IMR-90 (cell line): ENCODE measurements around the gene MFAP4. TPM values are rescaled to one million over a fixed set of nuclear protein-coding genes. Genes with fewer than 3 reads are reported as not detected.

ENCODE experiments used
- ATAC-seq: fragments of 200-7000 bp; cut with Tn5 transposase; 2 replicates; pipeline ENCODE4 v1.9.1; 2020; ENCODE audit warnings: low read depth, mild to moderate bottlenecking, moderate library complexity
- BruUV-seq: library from RNA; stranded (reverse); fragments of 400-500 nt; replicated peaks from 2 replicates; lab custom pipeline; 2021; lab: Mats Ljungman, UMichigan
- CTCF ChIA-PET: fragments of 300-600 bp; formaldehyde crosslinking; extraction: SDS; loops from one replicate; lab custom pipeline; 2021; ENCODE audit warnings: antibody characterized with exemption; lab: Yijun Ruan, JAX
- POLR2A ChIA-PET: fragments of 300-600 bp; sonication (Branson Sonifier 250); formaldehyde crosslinking; loops from one replicate; lab custom pipeline; 2022; ENCODE audit warnings: antibody characterized with exemption; ENCODE audit not compliant: unreplicated experiment; lab: Charles Lee
- DNase-seq: peaks from one replicate; pipeline ENCODE4 v3.0.0; 2013
- H2AFZ ChIP-seq: replicated peaks from 2 replicates; pipeline ENCODE3; 2013; ENCODE audit warnings: low read length, mild to moderate bottlenecking; ENCODE audit not compliant: poor library complexity
- H2AK5ac ChIP-seq: 2 replicates; pipeline ENCODE4 v1.6.1; 2013; ENCODE audit warnings: low read depth, low read length, inconsistent platforms
- H2AK9ac ChIP-seq: replicated peaks from 2 replicates; pipeline ENCODE3; 2013; ENCODE audit warnings: mild to moderate bottlenecking, low read depth, low read length, moderate library complexity; ENCODE audit not compliant: poor library complexity
- H2BK120ac ChIP-seq: 2 replicates; pipeline ENCODE4 v1.6.1; 2013; ENCODE audit warnings: low read depth, low read length, inconsistent platforms
- H2BK15ac ChIP-seq: 3 replicates; pipeline ENCODE4 v1.6.1; 2013; ENCODE audit warnings: low read depth, low read length, inconsistent platforms
- H2BK20ac ChIP-seq: 2 replicates; pipeline ENCODE4 v1.6.1; 2013; ENCODE audit warnings: low read depth, mild to moderate bottlenecking, inconsistent platforms, low read length, moderate library complexity
- H2BK5ac ChIP-seq: 2 replicates; pipeline ENCODE4 v1.6.1; 2013; ENCODE audit warnings: mild to moderate bottlenecking, low read depth, low read length, inconsistent platforms; ENCODE audit not compliant: poor library complexity, severe bottlenecking
- H3K14ac ChIP-seq: replicated peaks from 2 replicates; pipeline ENCODE4 v1.6.1; 2013; ENCODE audit warnings: low read depth, low read length, inconsistent platforms
- H3K18ac ChIP-seq: 2 replicates; pipeline ENCODE4 v1.6.1; 2013; ENCODE audit warnings: low read depth, low read length, control low read depth
- H3K23ac ChIP-seq: 2 replicates; pipeline ENCODE4 v1.6.1; 2013; ENCODE audit warnings: low read depth, low read length, inconsistent platforms
- H3K27ac ChIP-seq: 2 replicates; pipeline ENCODE4 v1.5.1; 2013; ENCODE audit warnings: mild to moderate bottlenecking, control low read depth, low read length; ENCODE audit not compliant: insufficient read depth
- H3K27me3 ChIP-seq: 2 replicates; pipeline ENCODE4 v1.6.1; 2013; ENCODE audit warnings: low read length; ENCODE audit not compliant: control insufficient read depth, insufficient read depth
- H3K36me3 ChIP-seq: 2 replicates; pipeline ENCODE4 v1.6.1; 2013; ENCODE audit warnings: low read length, mixed read lengths; ENCODE audit not compliant: control insufficient read depth, insufficient read depth
- H3K4ac ChIP-seq: 2 replicates; pipeline ENCODE4 v1.6.1; 2013; ENCODE audit warnings: low read depth, low read length, inconsistent platforms
- H3K4me1 ChIP-seq: 2 replicates; pipeline ENCODE4 v1.6.1; 2013; ENCODE audit warnings: low read length, mixed read lengths; ENCODE audit not compliant: control insufficient read depth, insufficient read depth
- H3K4me2 ChIP-seq: 2 replicates; pipeline ENCODE4 v1.6.1; 2013; ENCODE audit warnings: low read depth, mild to moderate bottlenecking, control low read depth, low read length, moderate library complexity
- H3K4me3 ChIP-seq: 2 replicates; pipeline ENCODE4 v1.5.1; 2013; ENCODE audit warnings: low read depth, mild to moderate bottlenecking, control low read depth, low read length, moderate library complexity; ENCODE audit not compliant: insufficient read depth
- H3K56ac ChIP-seq: 2 replicates; pipeline ENCODE4 v1.6.1; 2013; ENCODE audit warnings: low read length, inconsistent platforms; ENCODE audit not compliant: insufficient read depth; ENCODE audit errors: extremely low read depth
- H3K79me1 ChIP-seq, 2 experiments: 2 replicates each; pipeline ENCODE4 v1.6.1; 2013; ENCODE audit warnings: low read length in 2 of 2, inconsistent platforms in 1 of 2, low read depth in 1 of 2
- H3K9ac ChIP-seq: 2 replicates; pipeline ENCODE4 v1.6.1; 2013; ENCODE audit warnings: low read depth, low read length, control low read depth
- H3K9me1 ChIP-seq: 2 replicates; pipeline ENCODE4 v1.6.1; 2013; ENCODE audit warnings: low read length, inconsistent platforms; ENCODE audit not compliant: insufficient read depth
- H3K9me3 ChIP-seq: 2 replicates; pipeline ENCODE4 v1.6.1; 2013; ENCODE audit warnings: low read length; ENCODE audit not compliant: control insufficient read depth, insufficient read depth
- H4K20me1 ChIP-seq: 2 replicates; pipeline ENCODE4 v1.6.1; 2013; ENCODE audit warnings: low read length, inconsistent platforms; ENCODE audit not compliant: insufficient read depth
- H4K5ac ChIP-seq: 2 replicates; pipeline ENCODE4 v1.6.1; 2013; ENCODE audit warnings: mild to moderate bottlenecking, low read depth, low read length, control low read depth
- H4K8ac ChIP-seq, 2 experiments: 2 replicates each; pipeline ENCODE4 v1.6.1; 2013; ENCODE audit warnings: low read depth in 2 of 2, low read length in 2 of 2, control low read depth in 1 of 2, inconsistent platforms in 1 of 2
- H4K91ac ChIP-seq: 2 replicates; pipeline ENCODE4 v1.6.1; 2013; ENCODE audit warnings: low read depth, low read length, inconsistent platforms; ENCODE audit not compliant: insufficient read depth
- BHLHE40 ChIP-seq: fragments of 150-350 bp; IDR thresholded peaks from 2 replicates; pipeline ENCODE4 v1.6.1; 2016; ENCODE audit warnings: mild to moderate bottlenecking, low read depth, low read length
- CEBPB ChIP-seq: IDR thresholded peaks from 2 replicates; pipeline ENCODE4 v1.6.1; 2012; ENCODE audit warnings: low read depth, low read length, improper control_type of control experiment
- CHD1 ChIP-seq: IDR thresholded peaks from 2 replicates; pipeline ENCODE4 v1.6.1; 2012; ENCODE audit warnings: low read depth, low read length, improper control_type of control experiment
- ELK1 ChIP-seq: fragments of 150-350 bp; IDR thresholded peaks from 2 replicates; pipeline ENCODE4 v1.6.1; 2016; ENCODE audit warnings: low read depth, mild to moderate bottlenecking, low read length, moderate library complexity, borderline replicate concordance
- MAFK ChIP-seq: IDR thresholded peaks from 2 replicates; pipeline ENCODE4 v1.6.1; 2012; ENCODE audit warnings: low read depth, low read length, improper control_type of control experiment
- MAZ ChIP-seq: IDR thresholded peaks from 2 replicates; pipeline ENCODE4 v1.6.1; 2012; ENCODE audit warnings: low read depth, mild to moderate bottlenecking, low read length, improper control_type of control experiment, moderate library complexity, borderline replicate concordance
- MXI1 ChIP-seq: IDR thresholded peaks from 2 replicates; pipeline ENCODE4 v1.6.1; 2012; ENCODE audit warnings: low read depth, mild to moderate bottlenecking, low read length, moderate library complexity, borderline replicate concordance
- NFE2L2 ChIP-seq: fragments of 150-350 bp; IDR thresholded peaks from 2 replicates; pipeline ENCODE4 v1.6.1; 2016; ENCODE audit warnings: low read depth, mild to moderate bottlenecking, low read length
- POLR2A ChIP-seq: IDR thresholded peaks from 2 replicates; pipeline ENCODE4 v1.6.1; 2012; ENCODE audit warnings: mild to moderate bottlenecking, low read depth, low read length
- RAD21 ChIP-seq: IDR thresholded peaks from 2 replicates; pipeline ENCODE4 v1.6.1; 2012; ENCODE audit warnings: low read length, improper control_type of control experiment
- RCOR1 ChIP-seq: IDR thresholded peaks from 2 replicates; pipeline ENCODE4 v1.6.1; 2012; ENCODE audit warnings: mild to moderate bottlenecking, low read length, improper control_type of control experiment; ENCODE audit not compliant: insufficient replicate concordance
- RFX5 ChIP-seq: IDR thresholded peaks from 2 replicates; pipeline ENCODE4 v1.8.0; 2012; ENCODE audit warnings: low read depth, mild to moderate bottlenecking, low read length, moderate library complexity
- SMC3 ChIP-seq: fragments of 150-350 bp; IDR thresholded peaks from 2 replicates; pipeline ENCODE4 v1.6.1; 2016; ENCODE audit warnings: low read depth, mild to moderate bottlenecking, antibody characterized with exemption, low read length, moderate library complexity
- WGBS, 2 experiments: methylation state at CpG; one replicate each; pipeline versions ENCODE4 v1.1.5 to v1.1.7; 2013; ENCODE audit warnings: missing lambda C conversion rate in 2 of 2; ENCODE audit not compliant: insufficient read length in 1 of 2; ENCODE audit errors: extremely low coverage in 2 of 2; 5-methylcytosine and 5-hydroxymethylcytosine counted together
- dilution Hi-C: fragments of 300-500 bp; cut with HindIII; formaldehyde crosslinking; loops from one replicate; pipeline ENCODE4 v1.14.3; 2018; ENCODE audit warnings: low sequenced_read_pairs; ENCODE audit not compliant: unreplicated experiment
- in situ Hi-C: fragments of 300-500 bp; cut with MboI; formaldehyde crosslinking; loops from 3 replicates; pipeline ENCODE4 v1.14.3; 2019; ENCODE audit warnings: low sequenced_read_pairs, inconsistent platforms, mixed read lengths
- intact Hi-C: fragments of 100-400 bp; cut with micrococcal nuclease; formaldehyde crosslinking; loops from 2 replicates; pipeline ENCODE4 v1.10.0; 2022
- polyA plus RNA-seq, 3 experiments: library from polyadenylated mRNA; depleted of rRNA; stranded (reverse); fragments of >200 nt; gene quantifications; 2 replicates each; pipeline ENCODE4 v1.2.3, GENCODE V29; 2012; ENCODE audit warnings: low replicate concordance in 1 of 3
- total RNA-seq: library from RNA; depleted of rRNA; stranded (reverse); fragments of >200 nt; gene quantifications from 2 replicates; pipeline ENCODE4 v1.2.3, GENCODE V29; 2012
- TF ChIP-seq, protein P1 (sequence below): fragments of 150-350 bp; IDR thresholded peaks from 2 replicates; pipeline ENCODE4 v1.6.1; 2017; ENCODE audit warnings: mild to moderate bottlenecking, antibody characterized with exemption, low read length, low read depth

MFAP4 gene
- total and polyA plus RNA-seq, 2 of the 4 experiments (the other 2 are of a cell fraction) = 7.0 to 71.6 TPM

GRCh38 chr17:19345067-19345460 lies 41.9 kb downstream of the MFAP4 start (continued):
- no peak for TF ChIP-seq NFE2L2
- no peak for TF ChIP-seq SMC3
- TF ChIP-seq MAZ = no peak
- no peak for TF ChIP-seq MXI1

- intact Hi-C loops = no loop called here
- 91% methylated on average over 18 of the region's 40 CpGs; no CpG with 5 or more reads in 1 of the 2 experiments for WGBS, 2 experiments
- no TSS peak for BruUV-seq
Measured at GRCh38 chr17:19344311-19345066, 42.5 kb downstream of the MFAP4 start.

More at GRCh38 chr17:19344311-19345066, 42.5 kb downstream of the MFAP4 start:
- peaks cover 26% of the 10 kb centered on the region for H3K4me1 ChIP-seq
- no peak overlapping the region for H3K23ac ChIP-seq
- no peak overlapping the region for H3K56ac ChIP-seq
- dilution Hi-C loops = no loop called here
- no peak overlapping the region for H2BK120ac ChIP-seq
- no peak overlapping the region for H3K4me2 ChIP-seq
- no peak overlapping the region for H3K18ac ChIP-seq
- ChIA-PET POLR2A (no interaction called here), CTCF (no interaction called here)
- H3K9me3 ChIP-seq = no peaks in the 10 kb centered on the region
- no peak overlapping the region for H2BK5ac ChIP-seq
- H2BK20ac ChIP-seq = no peak overlapping the region
- no peak overlapping the region for H2AFZ ChIP-seq
- peaks cover 8% of the 10 kb centered on the region for H4K20me1 ChIP-seq
- no peak overlapping the region for H3K27ac ChIP-seq
- H2AK5ac ChIP-seq = no peak overlapping the region
- H3K27me3 ChIP-seq = no peaks in the 10 kb centered on the region
- H3K79me1 ChIP-seq = peaks cover 0 to 4% of the 10 kb centered on the region in 2 experiments; a peak in 1 of 4 replicates
- no peak overlapping the region for H4K5ac ChIP-seq
- in situ Hi-C loops = no loop called here
- DNase-seq (no peak), ATAC-seq (no peak)
- H3K9me1 ChIP-seq = peaks cover 24% of the 10 kb centered on the region
- no peak for TF ChIP-seq NFE2L2
- TF ChIP-seq BHLHE40 = no peak
- TF ChIP-seq RCOR1 = no peak
- no peak for TF ChIP-seq ELK1
- no peak for TF ChIP-seq SMC3
- TF ChIP-seq, protein P1, sequence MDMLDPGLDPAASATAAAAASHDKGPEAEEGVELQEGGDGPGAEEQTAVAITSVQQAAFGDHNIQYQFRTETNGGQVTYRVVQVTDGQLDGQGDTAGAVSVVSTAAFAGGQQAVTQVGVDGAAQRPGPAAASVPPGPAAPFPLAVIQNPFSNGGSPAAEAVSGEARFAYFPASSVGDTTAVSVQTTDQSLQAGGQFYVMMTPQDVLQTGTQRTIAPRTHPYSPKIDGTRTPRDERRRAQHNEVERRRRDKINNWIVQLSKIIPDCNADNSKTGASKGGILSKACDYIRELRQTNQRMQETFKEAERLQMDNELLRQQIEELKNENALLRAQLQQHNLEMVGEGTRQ = no peak
- TF ChIP-seq MXI1 = no peak
- no peak for TF ChIP-seq RFX5
- no peak for TF ChIP-seq POLR2A
- no peak for TF ChIP-seq RAD21
- TF ChIP-seq MAFK = no peak
- TF ChIP-seq CEBPB = no peak
- no peak for TF ChIP-seq CHD1
- H3K4ac ChIP-seq = no peak overlapping the region
- H3K9ac ChIP-seq = no peak overlapping the region
- H3K4me3 ChIP-seq = no peak overlapping the region
- no peak overlapping the region for H4K91ac ChIP-seq
- no peak overlapping the region for H4K8ac ChIP-seq
- H2AK9ac ChIP-seq = no peak overlapping the region
- H3K14ac ChIP-seq = no peak overlapping the region
- no peaks in the 10 kb centered on the region for H3K36me3 ChIP-seq
- no peak overlapping the region for H2BK15ac ChIP-seq
